ENCODE results near the gene ATP9B.

The ATP9B gene

DNA sequence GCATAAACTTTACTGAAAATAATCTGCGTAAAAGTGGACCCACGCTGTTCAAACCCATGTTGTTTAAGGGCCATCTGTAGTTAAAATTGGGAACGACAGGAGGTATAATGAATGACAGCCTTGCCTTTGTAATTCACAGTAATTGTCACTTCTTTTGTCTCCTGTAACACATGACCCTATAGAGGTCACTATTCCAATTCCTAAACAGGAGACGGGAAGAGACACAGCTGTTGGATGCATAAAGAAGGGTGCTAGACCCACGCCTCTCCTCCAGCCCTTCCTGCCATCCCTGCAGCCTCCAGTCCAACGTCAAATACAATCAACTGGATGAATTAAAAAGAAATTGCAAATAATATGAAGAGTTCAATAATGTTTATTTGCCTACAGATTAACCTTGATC, 263.5 kb downstream of the ATP9B start:
- intact Hi-C loops (cut with DNase I) = no loop called here
- no peak for DNase-seq

DNA sequence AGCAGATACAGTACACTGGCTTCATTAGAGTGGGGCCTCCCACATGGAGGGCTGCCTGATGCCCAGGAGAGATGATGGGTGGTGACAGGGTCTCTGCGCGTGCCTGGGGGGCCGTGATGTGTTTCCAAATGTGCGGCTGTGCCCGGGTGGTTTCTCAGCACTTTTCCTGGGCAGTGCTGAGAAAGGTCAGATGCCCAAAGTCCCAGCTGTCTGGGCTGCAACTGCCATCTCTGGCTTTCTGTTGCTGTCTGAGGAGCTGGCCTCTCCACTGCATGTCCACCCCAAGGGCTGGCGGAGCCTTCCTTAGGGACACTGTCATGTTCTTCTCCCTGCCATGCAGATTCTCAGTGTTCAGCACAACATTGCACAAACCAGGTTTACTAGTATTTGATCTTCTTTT, 263.9 kb downstream of the ATP9B start:
- intact Hi-C loops (cut with DNase I) = no loop called here
- peak in 1 of 42 donors; percentile 18 for DNase-seq

GRCh38 chr18:79334496-79335233, 265.5 kb downstream of the ATP9B start:
- peak in 1 of 42 donors; percentile 28 for DNase-seq
- intact Hi-C loops (cut with DNase I) = no loop called here

- intact Hi-C loops (cut with DNase I) = no loop called here
- peak in 1 of 42 donors; percentile 35 for DNase-seq
Observed at GRCh38 chr18:79335833-79336360, 266.7 kb downstream of the ATP9B start.

- DNase-seq = no peak
- intact Hi-C loops (cut with DNase I) = no loop called here
Observed at GRCh38 chr18:79336556-79337142, 267.5 kb downstream of the ATP9B start.

DNA sequence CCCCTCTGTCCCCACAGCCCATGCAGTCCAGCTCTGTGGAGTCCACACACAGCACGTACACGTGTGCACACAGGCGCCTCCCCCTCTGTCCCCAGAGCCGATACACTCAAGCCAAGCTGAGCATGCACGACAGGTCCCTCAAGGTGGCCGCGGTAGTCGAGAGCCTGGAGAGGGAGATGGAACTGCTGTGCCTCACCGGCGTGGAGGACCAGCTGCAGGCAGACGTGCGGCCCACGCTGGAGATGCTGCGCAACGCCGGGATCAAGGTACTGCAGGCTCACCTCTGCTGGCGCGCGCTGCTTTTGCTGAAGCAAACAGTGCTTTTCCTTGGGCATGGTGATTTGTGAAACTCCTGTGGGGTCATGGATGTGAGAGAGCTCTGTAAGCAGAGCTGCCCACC, 268.0 kb downstream of the ATP9B start:
- no peak for DNase-seq
- intact Hi-C loops (cut with DNase I) = no loop called here

GRCh38 chr18:79337620-79338019, 268.4 kb downstream of the ATP9B start:
- DNase-seq = no peak
- intact Hi-C loops (cut with DNase I) = no loop called here

GRCh38 chr18:79339094-79339908, 270.1 kb downstream of the ATP9B start:
- DNase-seq = no peak
- intact Hi-C loops (cut with DNase I) = no loop called here

GRCh38 chr18:79343567-79344207, 274.5 kb downstream of the ATP9B start:
- intact Hi-C loops (cut with DNase I) = no loop called here
- DNase-seq = no peak

DNA sequence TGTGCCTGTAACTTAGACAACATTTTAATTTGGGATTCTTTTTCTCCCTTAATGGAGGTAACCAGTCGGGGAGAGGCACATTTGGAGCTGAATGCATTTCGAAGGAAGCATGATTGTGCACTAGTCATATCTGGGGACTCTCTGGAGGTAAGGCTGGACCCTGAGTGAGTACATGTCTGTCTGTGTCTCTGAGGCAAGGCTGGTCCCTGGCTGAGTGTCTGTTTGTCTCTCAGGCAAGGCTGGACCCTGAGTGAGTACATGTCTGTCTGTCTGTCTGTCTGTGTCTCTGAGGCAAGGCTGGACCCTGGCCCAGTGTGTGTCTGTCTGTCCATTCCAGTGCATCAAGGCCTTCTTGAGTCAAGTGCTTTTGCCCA, 275.0 kb downstream of the ATP9B start:
- no peak for DNase-seq
- intact Hi-C loops (cut with DNase I) = no loop called here

DNA sequence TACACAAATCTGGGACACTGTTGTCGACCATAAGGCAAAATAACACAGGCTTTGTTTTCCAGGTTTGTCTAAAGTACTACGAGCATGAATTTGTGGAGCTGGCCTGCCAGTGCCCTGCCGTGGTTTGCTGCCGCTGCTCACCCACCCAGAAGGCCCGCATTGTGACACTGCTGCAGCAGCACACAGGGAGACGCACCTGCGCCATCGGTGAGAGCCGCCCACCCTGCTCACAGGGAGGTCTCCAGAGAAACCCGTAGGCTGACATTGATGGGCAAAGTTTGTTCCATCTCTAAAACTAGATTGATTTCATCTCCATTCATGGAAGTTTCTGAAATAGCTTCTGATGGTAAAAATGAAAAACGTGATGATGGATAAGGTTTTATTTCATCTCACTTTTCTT, 276.2 kb downstream of the ATP9B start:
- intact Hi-C loops (cut with DNase I) = no loop called here
- DNase-seq = peak in 41 of 42 donors; percentile 36 to 92 (median 73)

GRCh38 chr18:79345981-79346380, 276.8 kb downstream of the ATP9B start:
- DNase-seq = no peak
- intact Hi-C loops (cut with DNase I) = no loop called here

DNA sequence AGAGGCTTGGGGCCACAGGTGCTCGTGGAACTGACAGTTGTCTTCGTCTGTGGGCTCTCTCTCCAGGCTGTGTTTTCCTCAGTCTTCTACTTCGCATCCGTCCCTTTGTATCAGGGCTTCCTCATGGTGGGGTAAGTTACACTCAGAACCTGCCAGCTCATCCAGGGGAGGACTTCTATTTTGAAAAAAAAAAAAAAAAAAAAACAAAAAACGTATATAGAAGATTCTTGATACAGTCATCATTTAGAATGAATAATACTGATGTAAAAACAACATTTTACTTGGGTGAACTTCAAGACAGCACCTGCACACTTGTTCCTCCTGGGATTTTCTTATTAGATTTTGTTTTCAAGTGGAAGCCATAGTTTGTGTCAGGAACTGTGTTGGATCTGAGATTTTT, 278.9 kb downstream of the ATP9B start:
- intact Hi-C loops (cut with DNase I) = no loop called here
- DNase-seq = no peak

- intact Hi-C loops (cut with DNase I) = no loop called here
- no peak for DNase-seq
Observed at GRCh38 chr18:79352432-79352831, 283.2 kb downstream of the ATP9B start.

GRCh38 chr18:79353267-79353666, 284.1 kb downstream of the ATP9B start:
- peak in 37 of 42 donors; percentile 31 to 81 (median 64) for DNase-seq
- intact Hi-C loops (cut with DNase I) = no loop called here

DNA sequence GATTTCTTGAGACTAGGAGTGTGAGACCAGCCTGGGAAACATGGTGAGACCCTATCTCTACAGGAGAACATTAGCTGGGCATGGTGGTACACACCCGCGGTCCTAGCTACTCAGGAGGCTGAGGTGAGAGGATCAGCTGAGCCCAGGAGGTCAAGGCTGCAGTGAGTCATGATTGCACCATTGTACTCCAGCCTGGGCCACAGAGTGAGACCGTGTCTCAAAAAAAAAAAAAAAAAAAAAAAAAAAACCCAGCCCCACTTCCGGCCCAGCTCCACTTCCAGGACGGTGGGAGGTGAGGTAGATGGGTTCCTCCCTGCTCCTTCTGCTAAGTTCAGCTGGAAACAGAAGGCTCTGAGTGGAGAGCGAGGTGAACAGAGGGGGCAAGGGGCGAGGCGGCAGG, 285.2 kb downstream of the ATP9B start:
- intact Hi-C loops (cut with DNase I) = no loop called here
- DNase-seq = no peak

- no peak for DNase-seq
- intact Hi-C loops (cut with DNase I) = no loop called here
Observed at GRCh38 chr18:79355433-79356335, 286.5 kb downstream of the ATP9B start.

DNA sequence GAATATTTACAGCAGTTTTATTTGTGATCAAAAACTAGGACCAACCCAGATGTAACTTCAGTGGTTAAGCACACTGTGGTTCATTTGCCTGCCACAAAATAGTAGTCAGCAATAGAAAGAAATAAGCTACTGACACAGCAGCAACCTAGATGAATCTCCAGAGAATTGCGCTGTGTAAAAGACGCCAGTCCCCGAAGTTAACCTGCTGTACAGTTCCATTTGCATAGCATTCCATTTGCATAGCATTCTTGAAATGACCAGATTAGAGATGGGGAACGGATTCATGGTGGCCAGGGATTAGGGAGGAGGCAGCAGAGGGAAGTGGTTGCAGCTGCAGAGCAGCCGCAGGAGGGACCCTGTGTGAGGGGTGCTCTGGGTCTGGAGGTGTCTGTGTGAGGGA, 287.2 kb downstream of the ATP9B start:
- intact Hi-C loops (cut with DNase I) = no loop called here
- no peak for DNase-seq

DNA sequence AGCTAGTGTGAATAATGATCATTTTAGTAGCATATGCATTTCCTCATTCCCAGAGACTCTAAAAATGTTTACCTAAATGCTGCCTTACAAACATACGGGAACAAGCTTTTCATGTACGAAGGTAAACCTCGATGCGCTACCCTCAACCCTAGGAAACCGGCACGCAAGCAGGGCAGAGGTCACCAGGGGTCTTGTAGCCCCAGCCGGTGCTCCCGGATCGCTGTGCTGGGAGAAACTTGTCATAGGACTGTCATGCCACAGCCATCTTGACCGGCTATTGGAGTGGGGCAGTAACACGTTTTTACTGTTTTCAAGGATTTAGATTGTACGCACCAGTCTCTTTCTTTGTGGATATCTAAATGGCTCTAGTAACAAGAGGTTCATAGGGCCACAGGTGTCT, 291.7 kb downstream of the ATP9B start:
- intact Hi-C loops (cut with DNase I) = no loop called here
- no peak for DNase-seq

Data from head of caudate nucleus (tissue), 42 donors.